Ramos (cell line): Measurements from ENCODE around the gene VWC2.
"Not testable (repeated sequence)": the region's sequence is repeated elsewhere in the genome, so short reads cannot be mapped to it uniquely, and the experiment has no call there.

Experiments
- in situ Hi-C: fragments of 300-500 bp; cut with MboI; formaldehyde crosslinking; loops from one replicate; pipeline ENCODE4 v1.14.3; 2022; ENCODE audit warnings: low sequenced_read_pairs; ENCODE audit not compliant: unreplicated experiment

Gene VWC2

GRCh38 chr7:49839863-49840645, 66.6 kb downstream of the VWC2 start:
- in situ Hi-C loops = loop anchor here (25.0 kb wide), 1 partner anchor 1528 kb away; no protein-coding TSS in a partner anchor

GRCh38 chr7:49840751-49841405, 67.4 kb downstream of the VWC2 start:
- in situ Hi-C loops = loop anchor here (25.0 kb wide), 1 partner anchor 1529 kb away; no protein-coding TSS in a partner anchor

DNA sequence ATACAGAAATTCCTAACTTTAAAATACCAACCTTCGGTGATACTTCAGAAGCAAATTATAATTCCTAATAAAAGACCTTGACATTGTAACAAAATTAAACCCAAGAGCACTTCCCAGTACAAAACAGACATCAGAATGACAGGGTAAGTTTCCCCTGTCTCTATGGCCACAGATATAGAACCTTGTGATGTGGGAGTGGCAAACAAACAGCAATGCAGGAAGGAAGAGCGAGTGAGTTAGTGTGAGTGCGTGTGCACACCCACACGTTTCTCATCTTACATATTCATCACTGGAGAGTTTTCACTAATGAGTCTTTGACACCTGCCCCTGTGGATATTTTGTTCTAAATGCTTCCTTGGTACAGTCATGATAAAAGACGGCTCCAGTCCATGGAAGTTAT, 72.2 kb downstream of the VWC2 start:
- in situ Hi-C loops = loop anchor here (25.0 kb wide), 1 partner anchor 1533 kb away; no protein-coding TSS in a partner anchor

- in situ Hi-C loops = loop anchor here (25.0 kb wide), 1 partner anchor 1536 kb away; no protein-coding TSS in a partner anchor
Observed at GRCh38 chr7:49848211-49848841, 74.9 kb downstream of the VWC2 start.

- in situ Hi-C loops = no loop called here
Observed at GRCh38 chr7:49850921-49851613, 77.6 kb downstream of the VWC2 start.

- in situ Hi-C loops = not testable (repeated sequence)
Observed at GRCh38 chr7:49851614-49851934, 78.1 kb downstream of the VWC2 start.

DNA sequence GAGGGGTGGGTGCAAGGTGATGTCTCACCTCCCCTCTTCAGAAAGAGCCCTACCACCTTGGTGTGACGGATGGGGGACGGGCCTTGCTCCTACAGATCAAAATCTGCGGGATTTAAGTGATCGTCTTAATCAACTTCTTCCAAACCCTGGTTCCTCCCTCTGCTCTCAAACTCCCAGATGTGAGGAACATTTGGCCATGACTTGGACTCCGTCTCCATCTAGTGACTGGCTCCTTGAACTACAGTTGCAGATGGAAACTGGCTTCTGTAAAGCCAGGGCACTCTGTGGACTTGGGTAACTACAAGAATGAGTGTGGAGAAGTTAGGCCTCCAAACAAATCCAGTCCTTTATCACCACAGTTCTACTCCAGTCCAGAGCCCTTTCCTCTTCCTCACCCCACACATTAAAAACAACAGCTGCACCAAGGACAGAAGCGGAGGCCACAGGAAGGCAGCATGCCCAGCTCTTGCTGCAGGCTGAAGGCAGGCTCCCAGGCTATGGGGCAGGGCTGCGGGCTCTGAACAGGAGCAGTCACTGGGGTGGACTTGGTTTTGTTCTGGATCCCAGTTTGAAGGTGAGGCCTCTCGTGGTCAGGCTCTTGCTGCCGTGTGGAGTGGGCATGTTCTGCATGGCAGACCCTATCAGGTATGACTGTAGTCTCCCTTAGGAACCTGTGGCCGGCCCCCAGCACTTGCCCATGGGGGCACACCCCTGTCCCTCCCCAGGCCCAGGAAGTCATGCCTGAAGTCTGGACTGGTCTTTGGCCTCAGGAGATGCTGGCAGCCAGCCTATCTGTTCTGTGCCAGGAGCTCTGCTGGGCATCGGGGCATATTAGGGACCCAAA, 79.4 kb downstream of the VWC2 start:
- in situ Hi-C loops = no loop called here

GRCh38 chr7:49855281-49855980, 82.0 kb downstream of the VWC2 start:
- in situ Hi-C loops = no loop called here

- in situ Hi-C loops = no loop called here
Observed at GRCh38 chr7:49860293-49860692, 86.9 kb downstream of the VWC2 start.

DNA sequence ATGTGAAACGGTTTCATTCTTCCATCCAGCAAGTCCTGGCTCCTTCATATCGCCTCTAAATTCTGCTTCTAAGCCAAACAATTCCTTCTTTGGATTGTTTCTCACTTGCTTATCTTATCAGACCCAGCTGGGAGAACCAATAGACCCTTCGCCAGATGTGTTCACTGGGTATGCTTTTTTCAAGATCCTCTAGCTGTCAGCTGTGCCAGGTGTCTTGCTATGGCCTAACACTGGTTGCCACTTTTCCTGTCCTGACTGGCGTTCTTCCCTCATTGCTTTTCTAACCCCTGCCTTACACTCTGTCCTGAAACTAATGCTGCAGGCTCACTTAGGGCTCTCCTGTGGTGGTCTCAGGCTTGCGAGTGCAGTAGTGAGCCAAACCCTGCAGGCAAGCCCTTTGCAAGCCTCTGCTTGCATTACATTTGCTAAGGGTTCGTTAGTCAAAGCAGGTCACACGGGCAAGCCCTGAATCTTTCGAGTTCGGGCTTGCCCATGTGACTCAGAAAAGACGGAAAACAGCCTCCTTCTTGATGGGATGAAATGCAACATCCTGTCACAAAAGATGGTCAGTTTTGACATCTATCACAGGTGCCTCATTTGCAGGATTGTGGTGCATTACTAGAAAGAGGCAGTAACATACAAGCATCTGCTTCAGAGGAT, 92.8 kb downstream of the VWC2 start:
- in situ Hi-C loops = no loop called here

DNA sequence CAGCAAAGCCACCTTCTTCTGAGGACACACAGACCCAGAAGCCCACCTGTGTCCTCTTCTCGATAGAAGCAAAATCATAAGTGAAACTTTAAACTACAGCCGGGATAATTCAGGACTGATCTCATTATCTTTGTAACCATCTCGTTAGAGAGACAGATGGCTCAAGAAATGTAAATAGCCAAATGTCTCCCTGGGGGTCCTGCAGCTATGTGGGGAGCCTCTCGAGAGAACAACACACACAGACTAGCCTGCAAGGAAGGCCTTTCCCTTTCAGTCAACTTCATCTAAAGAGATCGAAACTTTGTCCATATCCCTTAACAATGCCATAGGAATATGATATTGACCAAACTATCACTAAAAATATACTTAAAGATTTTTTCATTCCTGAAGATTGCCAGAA, 93.5 kb downstream of the VWC2 start:
- in situ Hi-C loops = no loop called here

- in situ Hi-C loops = no loop called here
Observed at GRCh38 chr7:49873420-49873819, 100.0 kb downstream of the VWC2 start.

- in situ Hi-C loops = no loop called here
Observed at GRCh38 chr7:49875336-49875735, 101.9 kb downstream of the VWC2 start.

DNA sequence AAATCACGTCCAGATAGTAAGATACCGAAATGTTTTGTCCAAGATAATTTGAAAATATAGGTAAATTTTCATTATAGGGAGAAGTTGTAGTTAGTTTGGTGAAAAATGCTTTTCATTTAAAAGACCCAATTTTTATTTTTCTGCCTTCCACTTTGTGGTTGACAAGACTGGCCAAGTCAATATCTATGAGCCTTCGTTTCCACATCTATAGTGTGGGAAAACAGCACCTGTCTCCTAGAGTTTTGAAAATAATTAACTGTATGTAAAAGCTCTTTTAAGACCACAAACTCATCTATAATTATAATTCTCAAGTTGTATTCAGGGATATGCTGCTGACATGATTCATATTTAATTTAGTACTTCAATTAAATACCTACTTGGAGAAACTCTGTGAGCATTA, 102.8 kb downstream of the VWC2 start:
- in situ Hi-C loops = no loop called here

- in situ Hi-C loops = no loop called here
Observed at GRCh38 chr7:49878089-49878488, 104.7 kb downstream of the VWC2 start.

DNA sequence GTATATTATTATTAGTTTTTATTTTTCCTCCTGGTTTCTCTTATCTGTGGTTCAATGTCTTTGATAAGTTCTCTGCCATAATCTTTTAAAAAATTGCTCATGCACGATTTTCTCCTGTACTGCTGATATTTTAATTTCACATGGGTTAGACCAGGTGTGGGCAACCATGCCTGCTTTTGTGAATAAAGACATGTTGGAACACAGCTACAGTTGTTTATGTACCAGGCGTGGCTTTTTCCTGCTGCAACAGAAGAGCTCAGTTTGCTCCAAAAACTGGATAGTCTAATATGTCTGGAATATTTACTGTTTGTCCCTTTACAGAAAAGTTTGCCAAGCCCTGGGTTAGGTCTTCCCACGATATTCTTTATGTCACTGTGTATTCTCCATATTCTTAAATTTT, 105.2 kb downstream of the VWC2 start:
- in situ Hi-C loops = no loop called here

- in situ Hi-C loops = no loop called here
Observed at GRCh38 chr7:49883933-49884332, 110.5 kb downstream of the VWC2 start.

GRCh38 chr7:49885593-49886285, 112.3 kb downstream of the VWC2 start:
- in situ Hi-C loops = no loop called here
